Body of pancreas (tissue), 4 donors: ENCODE data around the gene FAM20C. TPM values are rescaled to one million over a fixed set of nuclear protein-coding genes. Genes with fewer than 3 reads are reported as not detected.

Experiments
- ATAC-seq: fragments of 150-250 bp; one replicate; pipeline ENCODE4 v1.9.1; 2016
- DNase-seq, 4 donors: peaks; one replicate each; pipeline ENCODE4 v3.0.0-alpha.2; 2019
- H3K27ac ChIP-seq, 4 donors: fragments of 200-600 bp; sonication (generic); 1 replicate in 3 of 4; 2 replicates in 1 of 4; pipeline versions ENCODE4 v1.5.1 to v1.6.1; 2016 to 2019; ENCODE audit warnings: mild to moderate bottlenecking in 1 of 4, mixed read lengths in 1 of 4, moderate library complexity in 1 of 4
- H3K27me3 ChIP-seq, 2 donors: fragments of 200-600 bp; sonication (generic); one replicate each; pipeline ENCODE4 v1.6.0; 2016; ENCODE audit warnings: mild to moderate bottlenecking in 1 of 2
- H3K36me3 ChIP-seq, 2 donors: fragments of 200-600 bp; sonication (generic); replicated peaks in 1 of 2; 2 replicates each; pipeline ENCODE4 v1.5.1; 2016; ENCODE audit warnings: low read depth in 2 of 2; ENCODE audit not compliant: insufficient read depth in 1 of 2
- H3K4me1 ChIP-seq: fragments of 200-600 bp; sonication (generic); one replicate; pipeline ENCODE4 v1.6.0; 2016
- H3K4me3 ChIP-seq, 2 donors: fragments of 200-600 bp; sonication (generic); 1 replicate in 1 of 2; 2 replicates in 1 of 2; pipeline ENCODE4 v1.5.1; 2016 to 2019
- H3K9me3 ChIP-seq, 3 donors: fragments of 200-600 bp; sonication (generic); 1 replicate in 2 of 3; 2 replicates in 1 of 3; pipeline ENCODE4 v1.5.1; 2016
- POLR2A ChIP-seq, 3 donors: fragments of 450-650 bp; IDR thresholded peaks; one replicate each; pipeline ENCODE4 v1.6.1; 2016; ENCODE audit warnings: antibody characterized with exemption in 3 of 3, mild to moderate bottlenecking in 2 of 3
- WGBS, 2 donors: methylation state at CpG; one replicate each; pipeline ENCODE4 v1.1.5; 2017; 5-methylcytosine and 5-hydroxymethylcytosine counted together
- intact Hi-C: fragments of 100-400 bp; cut with DNase I; formaldehyde crosslinking; loops from one replicate; pipeline ENCODE4 v1.15.1; 2023
- total RNA-seq, 2 donors: library from RNA; depleted of rRNA; stranded (reverse); fragments of >200 nt; gene quantifications; one replicate each; pipeline ENCODE4 v1.1.0, GENCODE V29; 2016
- TF ChIP-seq, protein P1 (sequence below), 7 experiments: fragments of 450-650 bp in 4 of 7; fragments of 200-600 bp in 3 of 7; sonication (generic) in 3 of 7; IDR thresholded peaks; one replicate each; pipeline ENCODE4 v1.5.1; 2016 to 2019; ENCODE audit warnings: antibody characterized with exemption in 7 of 7

FAM20C gene
- total RNA-seq, 2 donors from 2014 or later, result 12.7 to 26.0 TPM

DNA sequence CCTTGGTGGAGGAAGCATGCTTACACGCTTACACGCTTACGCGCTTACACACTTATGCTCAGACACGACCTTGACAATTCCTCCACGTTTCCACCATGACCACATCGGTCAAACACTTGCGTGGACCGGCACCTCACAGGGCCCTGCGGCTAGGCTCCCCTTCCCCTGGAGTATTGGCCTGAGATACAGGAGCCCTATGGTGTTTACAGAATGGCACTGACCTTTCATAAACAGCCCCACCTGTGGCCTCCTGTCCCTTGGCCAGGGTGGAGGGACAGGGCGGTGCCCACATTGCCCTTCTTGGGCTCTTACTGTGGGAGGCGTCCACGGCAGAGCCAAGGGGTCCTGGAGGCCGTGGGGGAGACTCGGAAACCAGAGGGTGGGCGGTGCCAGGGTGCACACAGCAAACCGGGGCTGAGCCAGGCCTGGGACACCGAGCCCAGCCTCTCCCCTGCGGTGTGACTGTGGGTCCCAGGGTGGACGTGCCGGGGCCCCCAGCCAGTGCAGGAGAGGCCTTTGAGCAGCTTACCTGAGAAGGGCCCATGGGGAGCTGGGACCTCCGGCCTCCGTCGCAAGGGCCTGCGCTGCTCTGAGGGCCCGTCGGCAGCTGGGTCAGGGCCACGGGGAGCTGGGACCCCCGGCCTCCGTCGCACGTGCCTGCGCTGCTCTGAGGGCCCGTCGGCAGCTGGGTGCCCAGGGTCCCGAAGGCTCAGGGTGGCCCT, 53.4 kb downstream of the FAM20C start:
- no peaks in the 10 kb centered on the region for H3K9me3 ChIP-seq
- 93 to 95% methylated on average over 18 to 35 of the region's 36 CpGs for WGBS, 2 donors
- DNase-seq, result no peak
- ATAC-seq, result no peak
- no peak overlapping the region for H3K4me3 ChIP-seq
- H3K36me3 ChIP-seq, result no peaks in the 10 kb centered on the region
- no peak for TF ChIP-seq POLR2A (IDR thresholded peaks at IDR 0.05)
- TF ChIP-seq, protein P1, sequence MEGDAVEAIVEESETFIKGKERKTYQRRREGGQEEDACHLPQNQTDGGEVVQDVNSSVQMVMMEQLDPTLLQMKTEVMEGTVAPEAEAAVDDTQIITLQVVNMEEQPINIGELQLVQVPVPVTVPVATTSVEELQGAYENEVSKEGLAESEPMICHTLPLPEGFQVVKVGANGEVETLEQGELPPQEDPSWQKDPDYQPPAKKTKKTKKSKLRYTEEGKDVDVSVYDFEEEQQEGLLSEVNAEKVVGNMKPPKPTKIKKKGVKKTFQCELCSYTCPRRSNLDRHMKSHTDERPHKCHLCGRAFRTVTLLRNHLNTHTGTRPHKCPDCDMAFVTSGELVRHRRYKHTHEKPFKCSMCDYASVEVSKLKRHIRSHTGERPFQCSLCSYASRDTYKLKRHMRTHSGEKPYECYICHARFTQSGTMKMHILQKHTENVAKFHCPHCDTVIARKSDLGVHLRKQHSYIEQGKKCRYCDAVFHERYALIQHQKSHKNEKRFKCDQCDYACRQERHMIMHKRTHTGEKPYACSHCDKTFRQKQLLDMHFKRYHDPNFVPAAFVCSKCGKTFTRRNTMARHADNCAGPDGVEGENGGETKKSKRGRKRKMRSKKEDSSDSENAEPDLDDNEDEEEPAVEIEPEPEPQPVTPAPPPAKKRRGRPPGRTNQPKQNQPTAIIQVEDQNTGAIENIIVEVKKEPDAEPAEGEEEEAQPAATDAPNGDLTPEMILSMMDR (IDR thresholded peaks at IDR 0.05), result no peak
- H3K4me1 ChIP-seq, result no peaks in the 10 kb centered on the region
- intact Hi-C loops, result no loop called here
- no peaks in the 10 kb centered on the region for H3K27me3 ChIP-seq
- no peak overlapping the region for H3K27ac ChIP-seq

DNA sequence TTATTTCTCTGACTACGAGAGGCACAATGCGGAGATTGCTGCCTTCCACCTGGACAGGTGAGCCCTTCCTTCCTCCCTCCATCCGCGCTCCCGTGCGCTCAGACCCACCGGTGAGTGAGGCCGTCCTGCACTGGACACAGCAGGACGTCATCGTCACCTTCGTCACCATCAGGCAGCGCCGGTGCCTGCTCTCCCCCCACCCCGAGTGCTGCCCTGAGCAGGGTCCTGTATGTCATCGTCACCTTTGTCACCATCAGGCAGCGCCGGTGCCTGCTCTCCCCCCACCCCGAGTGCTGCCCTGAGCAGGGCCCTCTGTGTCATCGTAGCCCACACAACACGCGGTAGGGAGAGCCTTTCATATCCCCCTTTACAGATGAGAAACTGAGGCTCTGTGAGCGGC, 54.1 kb downstream of the FAM20C start:
- WGBS, 2 donors, result 92 to 93% methylated on average over 22 of the region's 22 CpGs
- Histone ChIP-seq H3K4me3 (no peak overlapping the region), H3K9me3 (no peaks in the 10 kb centered on the region), H3K27me3 (no peaks in the 10 kb centered on the region), H3K27ac (no peak overlapping the region), H3K4me1 (no peaks in the 10 kb centered on the region), H3K36me3 (no peaks in the 10 kb centered on the region)
- DNase-seq (no peak), ATAC-seq (no peak)
- intact Hi-C loops, result no loop called here
- TF ChIP-seq, protein P1 (IDR thresholded peaks at IDR 0.05), result no peak
- TF ChIP-seq POLR2A (IDR thresholded peaks at IDR 0.05), result no peak

- Histone ChIP-seq H3K27ac (no peak overlapping the region), H3K9me3 (no peaks in the 10 kb centered on the region), H3K36me3 (no peaks in the 10 kb centered on the region), H3K27me3 (no peaks in the 10 kb centered on the region), H3K4me3 (no peak overlapping the region), H3K4me1 (no peaks in the 10 kb centered on the region)
- ATAC-seq, result no peak
- intact Hi-C loops, result no loop called here
- TF ChIP-seq POLR2A (IDR thresholded peaks at IDR 0.05), result no peak
- TF ChIP-seq, protein P1 (IDR thresholded peaks at IDR 0.05), result no peak
- WGBS, 2 donors, result 95% methylated on average over 8 to 10 of the region's 12 CpGs
- no peak for DNase-seq
These were observed 54.8 kb downstream of the FAM20C start for GRCh38 chr7:247181-247580.

DNA sequence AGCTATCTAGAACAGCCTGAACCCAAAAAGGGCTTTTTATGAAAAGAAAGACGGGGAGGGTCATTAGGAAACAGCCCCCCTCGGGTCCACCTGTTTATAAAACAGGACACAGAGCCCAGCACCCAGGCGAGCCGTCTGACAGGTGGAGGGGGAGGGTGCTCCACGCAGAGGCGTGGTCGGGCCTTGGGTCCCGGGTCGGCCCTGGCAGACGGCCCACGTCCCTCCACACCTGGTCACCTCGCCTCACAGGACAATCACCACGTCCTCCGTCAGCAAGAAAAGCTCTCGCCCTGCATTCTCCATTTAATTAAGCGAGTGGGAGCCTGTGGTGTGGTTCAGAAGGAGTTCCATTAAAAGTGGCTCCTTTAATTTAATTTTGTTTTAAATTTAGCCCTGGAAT, 55.3 kb downstream of the FAM20C start:
- TF ChIP-seq, protein P1 (IDR thresholded peaks at IDR 0.05), result no peak
- no peak for TF ChIP-seq POLR2A (IDR thresholded peaks at IDR 0.05)

More for the DNA sequence above, 55.3 kb downstream of the FAM20C start:
- no peaks in the 10 kb centered on the region for H3K9me3 ChIP-seq
- H3K4me1 ChIP-seq, result no peaks in the 10 kb centered on the region
- no peaks in the 10 kb centered on the region for H3K36me3 ChIP-seq
- no peak for DNase-seq
- intact Hi-C loops, result no loop called here
- no peak overlapping the region for H3K27ac ChIP-seq
- ATAC-seq, result no peak
- 84 to 86% methylated on average over 16 of the region's 16 CpGs for WGBS, 2 donors
- H3K4me3 ChIP-seq, result no peak overlapping the region
- H3K27me3 ChIP-seq, result no peaks in the 10 kb centered on the region
